GM18508 (cell line): Measurements from ENCODE around the gene SPATA1.
A peak's percentile ranks its signal among the peaks of the same experiment; 100 is the strongest.
"Not testable (repeated sequence)": the region's sequence is repeated elsewhere in the genome, so short reads cannot be mapped to it uniquely, and the experiment has no call there.

ENCODE experiments used
- ATAC-seq: cut with Tn5 transposase; IDR thresholded peaks from one replicate; pipeline ENCODE4 v1.9.1; 2021; ENCODE audit warnings: moderate number of reproducible peaks; ENCODE audit not compliant: insufficient read depth, unreplicated experiment

Gene SPATA1

DNA sequence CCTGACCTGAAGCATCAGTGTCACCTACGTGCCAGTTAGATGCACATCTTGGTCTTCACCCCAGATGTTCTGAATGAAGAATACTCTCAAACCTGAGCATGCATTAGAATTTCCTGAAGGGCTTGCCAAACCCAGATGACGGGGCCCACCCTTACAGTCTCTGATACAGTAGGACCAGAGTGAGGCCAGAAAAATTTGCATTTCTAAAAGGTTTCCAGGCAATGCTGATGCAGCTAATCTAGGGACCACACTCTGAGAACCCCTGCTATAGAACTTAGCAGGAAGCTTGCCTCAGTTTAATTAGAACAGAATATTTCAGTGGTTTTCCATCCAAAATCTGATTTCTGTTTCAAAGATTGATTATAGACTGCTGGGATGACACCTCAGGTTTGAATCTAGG lies 77.9 kb downstream of the SPATA1 start:
- no peak for ATAC-seq

DNA sequence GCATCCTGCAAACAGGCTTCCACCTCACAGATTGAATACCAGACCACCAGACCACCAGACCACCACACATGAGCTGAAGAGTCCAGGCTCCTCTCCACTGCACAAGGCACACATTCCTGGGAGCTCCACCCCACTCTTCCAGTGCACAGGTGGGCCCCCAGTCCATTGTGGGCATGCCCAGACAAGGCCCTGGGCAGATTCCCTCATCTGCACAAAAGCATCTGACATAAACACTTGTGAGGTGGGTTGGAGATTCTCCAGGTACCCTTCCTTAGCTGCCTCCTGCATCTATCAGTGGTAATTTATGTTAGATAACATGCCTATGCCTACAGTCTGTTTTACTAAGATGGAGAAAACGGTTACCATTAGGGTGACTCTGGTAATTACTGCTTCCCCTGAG lies 79.6 kb downstream of the SPATA1 start:
- ATAC-seq, result no peak

DNA sequence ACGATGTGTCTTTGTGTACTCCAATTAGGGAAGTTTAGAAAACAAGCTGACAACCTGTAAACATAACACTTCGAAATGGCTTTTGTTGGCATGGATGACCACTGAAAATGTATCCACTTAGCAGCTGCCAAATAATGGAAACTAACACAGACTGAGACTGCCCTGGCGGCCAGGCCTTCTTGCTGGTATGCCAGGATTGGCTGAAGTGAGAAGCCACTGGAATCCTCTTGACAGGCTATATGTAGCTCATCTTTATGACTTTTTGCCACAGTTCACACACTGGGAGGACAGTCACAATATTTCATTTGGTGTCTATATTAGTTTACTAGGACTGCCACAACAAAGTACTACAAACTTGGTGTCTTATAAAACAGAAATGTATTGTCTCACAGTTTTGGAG lies 80.9 kb downstream of the SPATA1 start:
- ATAC-seq, result no peak

DNA sequence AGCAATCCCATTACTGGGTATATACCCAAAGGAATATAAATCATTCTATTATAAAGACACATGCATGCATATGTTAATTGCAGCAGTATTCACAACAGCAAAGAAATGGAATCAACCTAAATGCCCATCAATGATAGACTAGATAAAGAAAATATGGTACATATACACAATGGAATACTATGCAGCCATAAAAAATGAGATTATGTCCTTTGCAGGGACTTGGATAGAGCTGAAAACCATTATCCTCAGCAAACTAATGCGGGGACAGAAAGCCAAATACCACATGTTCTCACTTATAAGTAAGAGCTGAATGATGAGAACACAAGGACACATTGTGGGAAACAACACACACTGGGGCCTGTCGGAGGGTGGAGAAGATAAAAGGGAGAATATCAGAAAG lies 88.8 kb downstream of the SPATA1 start:
- ATAC-seq, result not testable (repeated sequence)

DNA sequence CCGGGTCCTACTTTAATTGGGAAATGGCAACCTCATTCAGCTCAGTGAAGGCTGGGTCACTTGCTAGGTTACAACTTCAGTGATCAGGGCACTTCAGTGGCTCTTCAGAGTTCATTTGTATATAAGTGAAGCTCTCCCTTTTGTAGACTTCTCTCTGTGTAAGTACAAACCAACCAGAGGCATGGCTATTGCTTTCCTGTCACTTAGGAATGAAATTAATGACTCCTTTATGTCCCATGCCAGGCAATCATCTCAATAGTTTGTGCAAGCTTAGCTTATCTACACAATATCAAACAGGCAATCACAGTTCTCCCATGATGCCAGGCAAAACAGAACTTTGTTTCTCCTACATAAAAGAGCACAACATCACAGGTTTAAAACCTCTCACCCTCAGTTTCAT lies 90.8 kb downstream of the SPATA1 start:
- no peak for ATAC-seq

DNA sequence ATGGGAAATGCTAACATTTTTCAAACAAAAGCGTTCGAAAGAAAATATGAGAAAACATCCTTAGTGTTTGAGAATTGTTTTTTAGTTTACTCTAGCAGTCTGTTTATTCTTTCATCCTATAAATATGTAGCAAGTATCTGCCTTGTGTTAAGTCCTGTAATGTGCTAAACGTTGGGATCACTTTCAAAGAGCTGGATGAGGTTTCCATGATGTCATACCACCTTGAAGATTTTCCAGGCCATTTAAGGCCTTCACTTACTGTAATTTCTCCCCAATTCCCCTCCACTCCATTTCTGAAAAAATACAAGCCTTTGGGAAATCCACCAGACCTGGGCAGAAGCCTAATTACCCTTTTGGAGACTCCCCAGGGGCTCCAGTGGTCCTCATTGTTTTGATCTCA lies 92.2 kb downstream of the SPATA1 start:
- no peak for ATAC-seq

DNA sequence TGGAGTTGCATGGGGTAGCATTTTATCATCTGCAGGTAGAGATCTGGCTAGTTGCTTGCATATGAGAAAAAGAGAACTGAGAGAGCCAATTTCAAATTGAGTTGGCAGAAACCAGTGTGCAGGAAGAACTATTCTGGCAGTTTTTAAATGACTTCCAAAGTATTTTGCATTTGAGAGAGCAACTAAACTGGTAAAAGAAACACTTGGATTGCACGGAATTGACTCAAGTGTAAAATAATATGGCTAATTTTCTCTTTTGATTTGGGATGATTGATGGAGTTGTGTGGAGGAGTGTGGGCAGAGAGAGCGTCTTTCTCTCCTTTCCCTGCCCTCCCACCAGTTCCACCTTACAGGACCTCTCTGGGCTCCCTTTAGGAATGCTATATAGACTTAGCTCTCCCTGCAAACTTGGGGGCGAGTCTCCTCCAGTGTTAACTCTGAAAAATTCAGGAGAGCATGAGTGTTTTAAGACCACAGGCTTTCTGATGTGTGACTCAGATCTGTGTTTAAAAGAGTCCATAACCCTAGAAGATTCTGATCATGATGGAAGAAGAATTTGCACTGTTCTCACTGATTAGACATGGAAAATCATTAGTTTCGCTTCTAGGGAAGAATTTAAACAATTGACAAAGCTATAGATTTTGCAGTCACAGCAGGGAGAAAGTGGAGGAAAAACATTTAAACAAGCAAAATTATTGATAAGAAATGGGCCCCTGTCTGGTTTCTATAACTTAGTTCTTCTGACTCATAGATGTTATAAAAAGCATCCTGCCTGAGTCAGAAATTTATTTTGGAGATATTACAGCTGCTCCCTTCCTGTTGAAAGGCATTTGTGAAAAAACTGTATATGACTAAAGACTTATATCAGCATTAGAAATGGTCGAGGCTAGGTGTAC lies 92.9 kb downstream of the SPATA1 start:
- peak; percentile 64 for ATAC-seq

DNA sequence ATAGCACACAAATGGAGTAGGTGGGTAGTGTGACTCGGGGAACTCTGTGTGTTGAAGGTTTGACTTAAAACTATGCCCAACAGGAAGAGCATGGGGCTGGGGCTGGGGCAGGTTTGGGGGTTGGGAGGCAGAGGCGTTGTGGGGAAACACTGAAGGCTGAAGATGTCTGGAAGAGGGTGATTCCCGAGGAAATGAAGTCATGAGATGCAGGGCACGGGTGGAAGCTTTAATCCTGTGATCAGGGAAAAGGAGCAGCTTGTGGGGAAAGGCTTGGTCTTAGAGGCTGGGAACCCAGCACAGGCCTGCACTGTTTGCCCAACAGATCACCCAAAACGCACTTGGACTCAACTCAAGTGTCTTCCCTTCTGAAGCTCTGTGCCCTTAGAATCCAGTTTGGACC lies 94.6 kb downstream of the SPATA1 start:
- no peak for ATAC-seq

DNA sequence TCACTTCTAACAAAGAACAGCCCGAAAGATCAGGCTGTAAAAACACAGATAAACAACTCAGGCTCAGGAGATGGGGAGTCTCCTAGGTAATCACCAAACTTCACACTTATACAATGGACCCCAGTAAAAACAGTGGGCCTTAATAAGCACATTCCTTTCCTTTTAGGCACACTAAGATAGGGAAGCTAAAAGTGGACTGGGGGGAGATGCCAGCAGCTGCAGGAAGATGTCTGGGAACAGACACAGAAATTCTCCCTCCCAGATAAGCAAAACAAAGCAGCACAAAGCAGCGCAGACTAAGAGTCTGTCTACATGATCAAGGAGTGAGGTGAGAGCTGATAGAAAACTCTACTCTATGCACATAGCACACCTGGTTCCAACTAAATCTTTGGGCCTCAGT lies 97.0 kb downstream of the SPATA1 start:
- ATAC-seq, result no peak

DNA sequence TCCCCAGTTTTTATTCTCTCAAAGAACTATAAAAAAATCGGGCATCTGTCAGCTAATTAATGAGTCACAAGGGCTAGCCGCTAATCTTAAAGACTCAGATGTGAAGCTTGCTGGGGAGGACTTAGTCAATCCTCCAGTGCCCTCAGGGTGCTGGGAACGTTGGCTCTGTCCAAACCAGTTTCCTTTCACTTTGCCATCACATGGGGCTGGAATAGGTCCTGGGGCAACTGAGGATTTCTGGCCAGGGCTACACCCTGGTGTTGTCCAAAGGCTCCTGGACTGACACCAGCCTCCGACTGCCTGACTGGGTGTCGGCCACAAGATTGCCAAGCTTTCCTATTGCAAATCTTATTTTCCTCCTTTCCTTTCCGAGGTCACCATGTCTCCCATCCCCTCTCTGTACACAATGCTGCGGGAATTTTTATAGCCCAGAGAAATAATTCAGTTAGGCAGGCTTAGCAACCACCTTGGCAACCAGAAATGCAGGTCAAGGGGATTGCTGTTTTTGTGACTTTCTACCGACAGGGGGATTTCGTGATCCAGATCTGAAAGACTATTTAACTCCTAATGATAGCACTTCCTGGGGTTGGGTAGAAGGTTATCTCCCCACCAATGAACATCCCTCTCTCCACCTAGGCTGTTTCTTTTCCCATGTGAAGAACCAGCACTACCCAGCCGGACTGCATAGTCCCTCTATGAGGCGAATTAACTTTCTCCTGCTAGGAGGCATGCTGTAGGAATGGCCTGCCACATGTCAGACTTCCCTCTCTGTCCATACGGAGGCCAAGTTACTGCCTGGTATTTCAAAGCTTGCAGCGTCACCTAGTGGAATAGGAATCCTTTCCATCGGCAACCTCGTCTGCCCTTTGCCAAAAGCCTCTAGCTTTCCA lies 98.0 kb downstream of the SPATA1 start:
- ATAC-seq, result no peak

DNA sequence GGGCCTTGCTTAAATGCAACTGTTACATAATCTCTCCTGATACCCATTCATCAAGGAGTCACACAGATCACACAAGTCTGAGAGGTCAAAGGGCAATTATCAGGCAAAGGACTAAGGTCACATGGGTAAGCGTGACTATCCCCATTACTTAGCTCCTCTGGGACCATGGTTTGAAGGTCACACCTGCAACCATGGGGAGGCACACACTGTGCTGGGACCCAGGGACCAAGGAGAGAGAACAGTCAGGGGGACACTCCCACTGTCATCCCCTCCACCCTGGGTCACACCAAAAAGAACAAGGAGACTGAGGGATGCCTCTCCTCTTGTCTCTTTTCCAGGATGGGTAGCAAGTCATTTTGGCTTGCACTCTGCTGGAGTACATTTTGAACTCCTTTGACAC lies 99.0 kb downstream of the SPATA1 start:
- no peak for ATAC-seq

DNA sequence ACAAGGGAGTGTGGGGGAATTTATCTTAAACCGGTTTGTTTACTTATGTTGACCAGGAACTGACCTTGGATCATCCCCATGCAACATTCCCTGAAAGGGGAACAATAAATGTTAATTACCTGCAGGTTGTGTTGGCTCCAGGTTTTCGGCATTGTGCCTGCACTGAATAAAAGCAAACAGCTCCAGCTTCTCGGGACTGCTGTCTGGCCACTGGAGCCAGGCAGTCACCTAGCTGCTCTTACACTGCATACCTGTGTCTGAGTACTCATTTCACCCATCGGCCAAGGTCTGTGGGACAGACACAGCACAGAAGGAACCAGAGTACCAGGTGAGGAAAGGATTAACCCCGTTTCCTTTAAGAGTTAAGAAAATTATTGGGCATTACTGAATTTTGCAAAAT lies 100.8 kb downstream of the SPATA1 start:
- no peak for ATAC-seq

DNA sequence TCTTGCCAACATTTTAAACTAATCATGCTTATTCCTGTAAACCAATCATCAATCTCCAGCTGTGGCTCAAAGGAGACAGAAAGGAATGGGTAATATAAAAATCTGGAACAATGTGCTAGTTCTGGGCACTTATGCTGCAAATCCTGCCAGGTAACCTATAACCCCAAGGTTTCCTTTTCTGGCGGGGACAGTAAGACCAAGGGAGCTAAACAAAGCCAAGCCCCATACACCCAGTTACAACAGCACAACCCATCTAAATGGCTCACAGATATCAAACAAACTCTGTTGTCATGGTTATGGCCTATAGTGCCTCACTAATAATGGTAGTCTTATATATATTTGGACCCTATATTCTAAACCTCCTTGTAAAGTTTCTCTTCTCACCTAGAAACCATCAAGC lies 104.9 kb downstream of the SPATA1 start:
- no peak for ATAC-seq

DNA sequence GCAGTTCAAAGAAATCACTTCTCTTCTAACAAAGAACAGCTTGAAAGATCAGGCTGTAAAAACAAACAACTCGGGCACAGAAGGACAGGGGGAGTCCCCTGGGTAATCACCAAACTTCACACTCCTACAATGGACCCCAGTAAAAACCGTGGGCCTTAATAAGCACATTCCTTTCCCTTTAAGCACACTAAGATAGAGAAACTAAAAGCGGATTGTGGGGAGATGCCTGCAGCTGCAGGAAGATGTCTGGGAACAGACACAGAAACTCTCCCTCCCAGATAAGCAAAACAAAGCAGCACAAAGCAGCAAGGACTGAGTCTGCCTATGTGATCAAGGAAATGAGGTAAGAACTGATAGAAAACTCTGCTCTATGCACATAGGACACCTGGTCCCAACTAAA lies 105.6 kb downstream of the SPATA1 start:
- no peak for ATAC-seq

DNA sequence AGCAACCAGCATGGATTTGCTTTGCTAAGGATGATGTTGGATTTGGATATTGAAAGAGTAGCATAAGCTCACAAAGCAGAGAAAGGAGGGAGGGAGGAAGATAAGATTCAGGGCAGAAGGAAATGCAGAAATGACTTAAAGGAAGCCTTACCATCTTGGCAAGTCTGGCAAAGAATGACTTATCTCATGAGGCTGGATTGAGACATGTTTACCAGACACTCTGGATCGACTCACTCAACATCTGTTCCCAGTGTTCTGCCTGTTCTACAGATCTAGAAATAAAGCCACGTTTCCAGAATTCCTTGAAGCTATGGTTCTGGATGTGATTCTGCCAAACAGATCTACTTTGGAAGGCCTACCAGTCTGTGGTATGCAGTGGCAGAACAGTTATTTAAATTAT lies 106.8 kb downstream of the SPATA1 start:
- ATAC-seq, result no peak

DNA sequence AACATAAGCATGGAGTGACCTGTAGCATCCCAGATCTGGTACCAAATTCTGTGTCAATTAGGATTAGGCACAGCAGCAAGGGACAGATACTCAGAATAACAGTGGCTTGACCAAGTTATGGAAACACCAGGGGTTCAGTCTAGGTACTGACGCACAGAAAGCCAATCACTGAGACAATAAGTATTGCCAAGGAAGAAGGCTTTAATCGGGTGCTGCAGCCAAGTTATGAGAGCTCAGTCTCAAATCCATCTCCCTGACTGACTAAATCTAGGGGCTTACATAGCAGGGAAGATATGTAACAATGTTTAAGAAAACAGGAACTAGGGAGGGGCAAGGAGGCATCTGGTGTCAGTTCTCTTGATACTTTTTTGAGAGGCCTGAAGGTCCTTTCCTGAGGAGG lies 107.7 kb downstream of the SPATA1 start:
- no peak for ATAC-seq

DNA sequence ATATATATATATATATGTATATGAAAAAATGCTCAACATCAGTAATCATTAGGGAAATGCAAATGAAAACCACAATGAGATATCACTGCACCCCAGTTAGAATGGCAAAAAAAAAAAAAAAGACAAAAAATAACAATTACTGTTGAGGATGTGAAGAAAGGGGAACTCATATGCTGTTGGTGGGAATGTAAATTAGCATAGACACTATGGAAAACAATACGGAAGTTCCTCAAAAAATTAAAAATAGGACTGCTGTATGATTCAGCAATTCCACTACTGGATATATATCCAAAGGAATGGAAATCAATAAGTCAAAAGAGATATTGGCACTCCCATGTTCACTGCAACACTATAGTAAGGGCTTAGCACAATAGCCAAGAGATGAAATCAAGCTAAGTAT lies 109.6 kb downstream of the SPATA1 start:
- no peak for ATAC-seq
